IPS-NIHi7 (cell line): ENCODE results near the gene PRKAR1A.
"Not testable (repeated sequence)": the region's sequence is repeated elsewhere in the genome, so short reads cannot be mapped to it uniquely, and the experiment has no call there.

Experiments
- DNase-seq: peaks from one replicate; pipeline ENCODE4 v3.0.0; 2012; ENCODE audit warnings: mixed read lengths; ENCODE audit errors: extremely low spot score

Gene PRKAR1A

GRCh38 chr17:68512247-68512959 is at the start of gene PRKAR1A:
Gene PRKAR1A, plus strand, starts transcription at chr17:68512430. Its CDS starts 2,970 bp downstream, at chr17:68515400.
- peak; percentile 93 for DNase-seq

- DNase-seq: no peak
These were observed 48.8 kb upstream of the PRKAR1A start for GRCh38 chr17:68463211-68464019.

GRCh38 chr17:68468334-68468733 is 43.9 kb upstream of the PRKAR1A start:
- no peak for DNase-seq

GRCh38 chr17:68468788-68469187 is 43.4 kb upstream of the PRKAR1A start:
- no peak for DNase-seq

GRCh38 chr17:68470961-68471360 is 41.3 kb upstream of the PRKAR1A start:
- DNase-seq: no peak

GRCh38 chr17:68480885-68481284 is 31.3 kb upstream of the PRKAR1A start:
- no peak for DNase-seq

GRCh38 chr17:68482576-68483041 is 29.6 kb upstream of the PRKAR1A start:
- no peak for DNase-seq

- DNase-seq: no peak
These were observed 27.8 kb upstream of the PRKAR1A start for GRCh38 chr17:68484458-68484857.

GRCh38 chr17:68489919-68490318 is 22.3 kb upstream of the PRKAR1A start:
- DNase-seq: no peak

- DNase-seq: no peak
These were observed 20.6 kb upstream of the PRKAR1A start for GRCh38 chr17:68491381-68492231.

GRCh38 chr17:68492394-68493054 is 19.7 kb upstream of the PRKAR1A start:
- DNase-seq: not testable (repeated sequence)

GRCh38 chr17:68495081-68495480 is 17.1 kb upstream of the PRKAR1A start:
- no peak for DNase-seq

GRCh38 chr17:68497885-68498319 is 14.3 kb upstream of the PRKAR1A start:
- DNase-seq: no peak

- no peak for DNase-seq
These were observed 13.5 kb upstream of the PRKAR1A start for GRCh38 chr17:68498479-68499326.

- DNase-seq: no peak
These were observed 12.6 kb upstream of the PRKAR1A start for GRCh38 chr17:68499587-68499986.

- no peak for DNase-seq
These were observed 11.2 kb upstream of the PRKAR1A start for GRCh38 chr17:68501074-68501473.

- DNase-seq: no peak
These were observed 6.3 kb upstream of the PRKAR1A start for GRCh38 chr17:68505951-68506350.

GRCh38 chr17:68507576-68507975 is 4.7 kb upstream of the PRKAR1A start:
- DNase-seq: no peak

GRCh38 chr17:68509141-68510057 is 2.8 kb upstream of the PRKAR1A start:
- no peak for DNase-seq
